Stimulated activated CD4-positive, alpha-beta T cell treated with anti-CD3 and anti-CD28 coated beads, Interleukin-2, amount 100 ng/mL, for 24 hours (primary cell): ENCODE data around the gene SFXN1.

Experiments
- DNase-seq, 2 donors: peaks; one replicate each; pipeline ENCODE4 v3.0.0-alpha.2; 2020

The SFXN1 gene

GRCh38 chr5:175544108-175544511 lies 65.8 kb downstream of the SFXN1 start:
- DNase-seq, result no peak

GRCh38 chr5:175544586-175544985 lies 66.2 kb downstream of the SFXN1 start:
- DNase-seq, result no peak

- no peak for DNase-seq
Observed at GRCh38 chr5:175547842-175548241, 69.5 kb downstream of the SFXN1 start.

- no peak for DNase-seq
Observed at GRCh38 chr5:175548626-175549311, 70.4 kb downstream of the SFXN1 start.

GRCh38 chr5:175550055-175550805 lies 71.9 kb downstream of the SFXN1 start:
- DNase-seq, result no peak

- DNase-seq, result no peak
Observed at GRCh38 chr5:175551266-175551665, 72.9 kb downstream of the SFXN1 start.

GRCh38 chr5:175554296-175554695 lies 75.9 kb downstream of the SFXN1 start:
- no peak for DNase-seq

- DNase-seq, result no peak
Observed at GRCh38 chr5:175555168-175555785, 76.9 kb downstream of the SFXN1 start.

GRCh38 chr5:175556794-175557193 lies 78.4 kb downstream of the SFXN1 start:
- DNase-seq, result no peak

GRCh38 chr5:175557778-175558177 lies 79.4 kb downstream of the SFXN1 start:
- DNase-seq, result no peak

GRCh38 chr5:175558801-175559480 lies 80.6 kb downstream of the SFXN1 start:
- no peak for DNase-seq

GRCh38 chr5:175560011-175560410 lies 81.7 kb downstream of the SFXN1 start:
- DNase-seq, result no peak

GRCh38 chr5:175561085-175561484 lies 82.7 kb downstream of the SFXN1 start:
- DNase-seq, result no peak

GRCh38 chr5:175564716-175565115 lies 86.4 kb downstream of the SFXN1 start:
- no peak for DNase-seq

- DNase-seq, result no peak
Observed at GRCh38 chr5:175566697-175567096, 88.3 kb downstream of the SFXN1 start.

GRCh38 chr5:175567954-175568353 lies 89.6 kb downstream of the SFXN1 start:
- no peak for DNase-seq

GRCh38 chr5:175569701-175570100 lies 91.3 kb downstream of the SFXN1 start:
- no peak for DNase-seq

- no peak for DNase-seq
Observed at GRCh38 chr5:175572886-175573285, 94.5 kb downstream of the SFXN1 start.

- no peak for DNase-seq
Observed at GRCh38 chr5:175573493-175574269, 95.3 kb downstream of the SFXN1 start.

GRCh38 chr5:175575301-175575700 lies 96.9 kb downstream of the SFXN1 start:
- DNase-seq, result no peak

- DNase-seq, result no peak
Observed at GRCh38 chr5:175576096-175576495, 97.7 kb downstream of the SFXN1 start.

GRCh38 chr5:175576591-175576990 lies 98.2 kb downstream of the SFXN1 start:
- no peak for DNase-seq
